HG03439 (cell line): ENCODE measurements around the gene TNFRSF12A.

Experiments used
- ATAC-seq: cut with Tn5 transposase; IDR thresholded peaks from one replicate; pipeline ENCODE4 v1.9.1; 2021; ENCODE audit warnings: mild to moderate bottlenecking, moderate library complexity; ENCODE audit not compliant: unreplicated experiment

Gene TNFRSF12A

GRCh38 chr16:3020247-3020603, at the start of gene TNFRSF12A:
TNFRSF12A (plus strand) TSS chr16:3020368; CDS start chr16:3020398, 30 bp downstream.
- no peak for ATAC-seq

- ATAC-seq, result no peak
Measured at GRCh38 chr16:2970563-2970962, 49.6 kb upstream of the TNFRSF12A start.

- no peak for ATAC-seq
Measured at GRCh38 chr16:2971134-2971984, 48.8 kb upstream of the TNFRSF12A start.

GRCh38 chr16:2971985-2972784, 48.0 kb upstream of the TNFRSF12A start:
- no peak for ATAC-seq

GRCh38 chr16:2973093-2973492, 47.1 kb upstream of the TNFRSF12A start:
- ATAC-seq, result no peak

- ATAC-seq, result no peak
Measured at GRCh38 chr16:2973605-2974318, 46.4 kb upstream of the TNFRSF12A start.

- no peak for ATAC-seq
Measured at GRCh38 chr16:2974319-2975056, 45.7 kb upstream of the TNFRSF12A start.

GRCh38 chr16:2975161-2975795, 44.9 kb upstream of the TNFRSF12A start:
- no peak for ATAC-seq

- ATAC-seq, result no peak
Measured at GRCh38 chr16:2976201-2976600, 44.0 kb upstream of the TNFRSF12A start.

GRCh38 chr16:2976673-2977072, 43.5 kb upstream of the TNFRSF12A start:
- no peak for ATAC-seq

- ATAC-seq, result no peak
Measured at GRCh38 chr16:2977440-2977839, 42.7 kb upstream of the TNFRSF12A start.

GRCh38 chr16:2979669-2980226, 40.4 kb upstream of the TNFRSF12A start:
- no peak for ATAC-seq

- ATAC-seq, result peak; percentile 50
Measured at GRCh38 chr16:2980227-2981176, 39.7 kb upstream of the TNFRSF12A start, which contains the start of gene PKMYT1. PKMYT1 (minus strand) TSS chr16:2980446; CDS start chr16:2979657, 789 bp downstream.

GRCh38 chr16:2981177-2981898, 38.8 kb upstream of the TNFRSF12A start:
- no peak for ATAC-seq

- ATAC-seq, result no peak
Measured at GRCh38 chr16:2981899-2982250, 38.3 kb upstream of the TNFRSF12A start.

- ATAC-seq, result no peak
Measured at GRCh38 chr16:2982402-2982801, 37.8 kb upstream of the TNFRSF12A start.

- peak; percentile 42 for ATAC-seq
Measured at GRCh38 chr16:2983706-2984136, 36.4 kb upstream of the TNFRSF12A start.

GRCh38 chr16:2985462-2985861, 34.7 kb upstream of the TNFRSF12A start:
- no peak for ATAC-seq
